ENCODE results near the gene PRPF40A.

Gene PRPF40A

DNA sequence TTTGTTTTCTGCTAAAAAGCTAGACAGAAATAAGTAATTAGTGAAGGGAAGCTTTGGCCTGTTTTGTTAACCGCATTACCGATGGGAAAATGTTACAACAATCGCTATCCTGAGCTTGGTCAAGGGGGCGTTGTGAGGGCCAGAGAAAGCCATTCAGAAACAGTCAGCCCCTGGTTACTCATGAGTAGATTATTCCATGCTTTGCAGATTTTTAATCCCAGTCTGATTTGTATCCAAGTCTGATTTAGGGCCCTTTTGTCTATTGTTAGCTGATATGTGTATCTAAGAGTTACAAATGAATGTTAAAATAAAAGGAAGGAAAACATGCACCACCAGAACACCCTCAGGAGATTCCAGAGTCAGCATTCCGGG is 99.1 kb downstream of the PRPF40A start:
- H3K27ac ChIP-seq (ENCODE audit: low read depth, low read length): no peak overlapping the region
- no peaks in the 10 kb centered on the region for H3K4me1 ChIP-seq (ENCODE audit: control insufficient read depth, insufficient read depth, low read length)
- H3K4me3 ChIP-seq (ENCODE audit: low read depth, low read length): no peak overlapping the region
- H3K36me3 ChIP-seq (ENCODE audit: control insufficient read depth, insufficient read depth, low read length): peaks cover 81% of the 10 kb centered on the region
- H3K9ac ChIP-seq (ENCODE audit: low read depth, low read length): no peak overlapping the region
- no peaks in the 10 kb centered on the region for H3K27me3 ChIP-seq (ENCODE audit: control insufficient read depth, insufficient read depth, low read length)
- H3K9me3 ChIP-seq (ENCODE audit: control insufficient read depth, insufficient read depth, low read length): no peaks in the 10 kb centered on the region

DNA sequence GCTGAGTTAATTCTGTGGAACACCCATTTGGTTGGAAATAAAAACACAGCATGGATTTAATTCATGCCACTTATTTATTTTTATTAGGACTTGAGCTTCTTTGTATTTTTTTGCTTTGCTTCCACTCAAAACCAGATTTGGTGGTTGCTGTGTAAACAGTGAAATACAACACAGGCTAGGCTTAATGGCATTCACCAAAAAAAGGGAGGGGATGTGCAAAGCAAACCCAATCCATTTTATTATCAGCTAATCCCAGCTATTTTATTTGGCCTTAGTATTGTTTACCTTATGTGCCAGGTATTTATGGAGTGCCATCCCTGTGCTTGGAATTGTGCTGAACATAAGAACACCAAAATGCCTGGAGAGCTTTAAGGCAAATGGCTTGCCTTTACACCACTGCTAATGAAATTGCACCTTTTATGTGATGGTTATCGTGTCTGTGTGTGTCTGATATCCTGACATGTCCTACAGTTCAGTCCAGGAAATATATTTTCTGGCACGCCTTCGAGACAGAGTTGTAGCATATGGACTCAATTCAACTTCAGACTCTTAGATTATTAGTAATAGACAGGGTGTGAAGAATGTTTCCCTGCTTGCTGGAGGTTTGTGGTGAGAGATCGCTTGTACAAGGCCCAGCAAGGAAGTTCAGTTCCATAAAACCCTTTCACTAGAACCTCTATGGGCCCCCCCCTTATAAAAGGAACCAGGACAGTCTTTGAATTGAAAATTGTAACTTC is 99.6 kb downstream of the PRPF40A start:
- H3K9me3 ChIP-seq (ENCODE audit: control insufficient read depth, insufficient read depth, low read length): no peaks in the 10 kb centered on the region
- H3K4me1 ChIP-seq (ENCODE audit: control insufficient read depth, insufficient read depth, low read length): no peaks in the 10 kb centered on the region
- H3K9ac ChIP-seq (ENCODE audit: low read depth, low read length): no peak overlapping the region
- no peaks in the 10 kb centered on the region for H3K27me3 ChIP-seq (ENCODE audit: control insufficient read depth, insufficient read depth, low read length)
- H3K27ac ChIP-seq (ENCODE audit: low read depth, low read length): no peak overlapping the region
- peaks cover 81% of the 10 kb centered on the region for H3K36me3 ChIP-seq (ENCODE audit: control insufficient read depth, insufficient read depth, low read length)
- H3K4me3 ChIP-seq (ENCODE audit: low read depth, low read length): no peak overlapping the region

DNA sequence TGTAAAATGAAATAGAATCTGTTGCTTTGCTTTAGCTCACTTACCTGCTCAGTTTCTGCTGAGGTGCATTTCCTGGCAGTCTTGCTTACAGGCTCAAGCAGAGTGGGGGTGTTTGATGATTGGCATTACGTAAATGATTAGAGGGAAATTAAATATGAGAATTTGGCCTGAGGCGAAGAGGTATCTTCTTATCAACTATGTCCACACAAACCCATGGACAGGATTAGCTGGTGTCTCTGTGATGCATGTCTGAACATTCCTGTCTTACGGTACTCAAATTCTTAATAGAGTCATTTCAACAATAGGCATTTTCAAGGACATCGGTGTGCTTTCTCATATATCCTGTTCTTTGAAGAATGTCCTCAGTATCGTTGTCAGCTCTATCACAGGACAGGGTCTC is 102.1 kb downstream of the PRPF40A start:
- no peak overlapping the region for H3K9ac ChIP-seq (ENCODE audit: low read depth, low read length)
- H3K36me3 ChIP-seq (ENCODE audit: control insufficient read depth, insufficient read depth, low read length): peaks cover 66% of the 10 kb centered on the region
- no peaks in the 10 kb centered on the region for H3K9me3 ChIP-seq (ENCODE audit: control insufficient read depth, insufficient read depth, low read length)
- no peak overlapping the region for H3K4me3 ChIP-seq (ENCODE audit: low read depth, low read length)
- no peaks in the 10 kb centered on the region for H3K4me1 ChIP-seq (ENCODE audit: control insufficient read depth, insufficient read depth, low read length)
- no peak overlapping the region for H3K27ac ChIP-seq (ENCODE audit: low read depth, low read length)
- no peaks in the 10 kb centered on the region for H3K27me3 ChIP-seq (ENCODE audit: control insufficient read depth, insufficient read depth, low read length)

DNA sequence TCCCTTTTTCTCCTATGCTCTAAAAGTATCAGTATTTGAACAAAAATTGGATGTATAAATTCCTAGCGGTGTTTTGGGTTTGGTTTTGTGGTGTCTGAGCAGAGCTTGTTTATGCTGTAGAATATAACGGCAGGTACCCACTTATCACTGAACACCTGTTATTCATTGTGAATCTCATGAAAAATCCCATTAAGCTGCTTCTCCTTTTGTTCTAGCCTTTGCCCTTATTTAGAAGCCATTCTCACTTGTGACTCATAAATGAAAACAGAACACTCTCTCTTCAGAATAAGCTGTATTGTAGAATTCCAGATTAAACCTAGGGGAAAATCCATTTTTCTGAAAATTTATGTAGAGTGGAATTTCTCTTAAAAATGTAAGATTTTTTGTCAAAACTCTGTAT is 104.0 kb downstream of the PRPF40A start:
- no peak overlapping the region for H3K4me3 ChIP-seq (ENCODE audit: low read depth, low read length)
- H3K27ac ChIP-seq (ENCODE audit: low read depth, low read length): no peak overlapping the region
- peaks cover 55% of the 10 kb centered on the region for H3K36me3 ChIP-seq (ENCODE audit: control insufficient read depth, insufficient read depth, low read length)
- H3K4me1 ChIP-seq (ENCODE audit: control insufficient read depth, insufficient read depth, low read length): no peaks in the 10 kb centered on the region
- no peak overlapping the region for H3K9ac ChIP-seq (ENCODE audit: low read depth, low read length)
- H3K9me3 ChIP-seq (ENCODE audit: control insufficient read depth, insufficient read depth, low read length): no peaks in the 10 kb centered on the region
- no peaks in the 10 kb centered on the region for H3K27me3 ChIP-seq (ENCODE audit: control insufficient read depth, insufficient read depth, low read length)

DNA sequence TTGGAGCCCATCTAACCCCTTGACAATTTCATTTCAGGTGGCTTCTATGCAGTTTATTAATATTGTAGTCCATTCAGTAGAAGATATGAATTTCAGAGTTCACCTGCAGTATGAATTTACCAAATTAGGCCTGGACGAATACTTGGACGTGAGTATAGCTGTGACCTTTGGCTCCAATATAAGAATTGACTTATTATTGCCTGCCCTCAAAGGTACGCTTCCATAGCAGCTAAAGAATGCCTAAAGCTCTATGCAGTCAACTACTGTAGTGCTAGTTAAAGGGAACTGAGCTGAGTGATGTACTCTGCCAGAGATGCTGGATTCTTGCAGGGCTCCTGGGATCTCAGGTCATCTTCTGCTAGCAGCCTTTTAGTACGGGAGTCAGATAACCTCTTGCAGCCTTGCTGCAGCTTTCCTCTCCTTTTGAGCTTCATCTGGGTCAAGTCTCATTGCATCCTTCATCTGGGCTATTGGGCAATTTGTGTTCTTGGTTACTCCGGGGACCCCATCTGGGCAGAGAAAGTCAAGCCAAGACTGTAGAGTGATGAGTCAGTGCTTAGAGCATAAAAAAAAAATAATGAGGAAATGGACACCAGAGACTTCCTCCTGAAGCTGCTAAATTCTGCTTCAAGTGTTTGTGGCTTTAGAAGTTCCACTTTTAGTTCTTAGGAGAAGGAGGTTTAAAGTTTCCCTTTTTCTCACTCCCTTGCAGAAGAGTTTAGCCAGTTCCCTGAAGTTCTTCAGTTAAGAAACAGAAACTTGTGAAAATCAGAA is 105.6 kb downstream of the PRPF40A start:
- Histone ChIP-seq H3K4me1 (ENCODE audit: control insufficient read depth, insufficient read depth, low read length) (no peaks in the 10 kb centered on the region), H3K9ac (ENCODE audit: low read depth, low read length) (no peak overlapping the region), H3K36me3 (ENCODE audit: control insufficient read depth, insufficient read depth, low read length) (peaks cover 46% of the 10 kb centered on the region), H3K27ac (ENCODE audit: low read depth, low read length) (no peak overlapping the region), H3K4me3 (ENCODE audit: low read depth, low read length) (no peak overlapping the region), H3K9me3 (ENCODE audit: control insufficient read depth, insufficient read depth, low read length) (no peaks in the 10 kb centered on the region), H3K27me3 (ENCODE audit: control insufficient read depth, insufficient read depth, low read length) (no peaks in the 10 kb centered on the region)

DNA sequence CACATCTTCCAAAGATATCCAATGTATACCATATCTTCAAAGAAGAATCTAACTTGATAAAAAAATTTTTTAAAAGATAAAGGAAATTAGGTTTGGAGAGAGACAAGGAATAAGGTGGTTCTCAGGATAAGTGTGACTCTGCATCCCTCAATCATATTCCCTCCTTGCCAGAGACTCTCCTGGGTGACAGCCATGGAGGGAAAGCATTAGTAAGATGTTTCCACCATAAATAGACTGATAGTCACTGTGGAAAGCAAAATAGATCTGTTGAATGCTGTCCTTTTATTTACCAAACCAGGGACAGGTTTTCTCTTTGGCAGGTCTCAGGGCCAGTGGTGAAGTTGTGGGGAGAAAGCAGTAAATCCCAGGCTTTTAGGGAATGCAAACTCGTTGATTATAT is 107.6 kb downstream of the PRPF40A start:
- no peak overlapping the region for H3K9ac ChIP-seq (ENCODE audit: low read depth, low read length)
- no peaks in the 10 kb centered on the region for H3K9me3 ChIP-seq (ENCODE audit: control insufficient read depth, insufficient read depth, low read length)
- H3K4me1 ChIP-seq (ENCODE audit: control insufficient read depth, insufficient read depth, low read length): no peaks in the 10 kb centered on the region
- H3K27ac ChIP-seq (ENCODE audit: low read depth, low read length): no peak overlapping the region
- H3K27me3 ChIP-seq (ENCODE audit: control insufficient read depth, insufficient read depth, low read length): no peaks in the 10 kb centered on the region
- peaks cover 29% of the 10 kb centered on the region for H3K36me3 ChIP-seq (ENCODE audit: control insufficient read depth, insufficient read depth, low read length)
- no peak overlapping the region for H3K4me3 ChIP-seq (ENCODE audit: low read depth, low read length)

DNA sequence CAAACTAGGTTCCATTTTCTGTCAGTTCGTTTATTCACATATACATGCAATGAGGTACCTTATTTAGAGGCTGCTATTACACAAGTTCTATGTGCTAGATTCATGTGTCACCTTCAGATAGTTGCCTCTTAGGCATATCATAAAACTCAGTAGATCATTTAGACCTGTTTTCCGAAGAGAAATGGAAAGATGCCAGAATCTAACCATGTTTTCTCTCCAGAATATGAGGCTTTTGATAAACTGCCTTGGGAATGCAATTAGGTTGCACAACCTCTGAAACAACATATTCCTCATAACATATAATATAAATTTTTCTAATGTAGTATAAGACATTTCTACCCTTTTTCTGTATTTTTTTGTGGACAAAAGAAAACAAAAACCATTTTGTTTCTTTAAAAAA is 108.1 kb downstream of the PRPF40A start:
- peaks cover 27% of the 10 kb centered on the region for H3K36me3 ChIP-seq (ENCODE audit: control insufficient read depth, insufficient read depth, low read length)
- H3K9me3 ChIP-seq (ENCODE audit: control insufficient read depth, insufficient read depth, low read length): no peaks in the 10 kb centered on the region
- no peaks in the 10 kb centered on the region for H3K4me1 ChIP-seq (ENCODE audit: control insufficient read depth, insufficient read depth, low read length)
- no peaks in the 10 kb centered on the region for H3K27me3 ChIP-seq (ENCODE audit: control insufficient read depth, insufficient read depth, low read length)
- no peak overlapping the region for H3K4me3 ChIP-seq (ENCODE audit: low read depth, low read length)
- H3K27ac ChIP-seq (ENCODE audit: low read depth, low read length): no peak overlapping the region
- H3K9ac ChIP-seq (ENCODE audit: low read depth, low read length): no peak overlapping the region

DNA sequence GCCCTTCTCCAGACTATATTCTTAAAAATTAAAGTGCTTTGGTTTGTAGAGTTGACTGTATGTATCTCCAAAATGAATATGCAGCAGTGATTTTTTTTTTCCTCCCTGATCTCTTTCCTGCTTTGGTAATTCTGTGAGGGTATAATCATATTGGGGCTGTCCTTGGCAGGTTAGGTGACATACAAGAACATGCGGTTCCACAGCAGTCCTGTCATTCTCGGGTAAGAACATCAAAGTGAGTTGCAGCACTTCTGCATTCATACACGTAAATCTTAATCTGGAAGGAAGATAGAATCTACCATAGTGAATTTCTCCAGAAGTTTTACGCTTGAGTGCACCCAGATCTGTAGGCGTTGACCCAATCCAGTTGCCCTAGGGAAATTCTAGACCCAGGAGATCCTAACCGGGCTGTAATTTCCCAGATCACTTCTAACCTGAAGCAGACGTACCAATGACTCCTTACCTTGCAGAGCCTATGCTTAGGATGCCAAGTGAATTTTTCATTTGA is 109.4 kb downstream of the PRPF40A start:
- Histone ChIP-seq H3K9ac (ENCODE audit: low read depth, low read length) (no peak overlapping the region), H3K4me3 (ENCODE audit: low read depth, low read length) (no peak overlapping the region), H3K36me3 (ENCODE audit: control insufficient read depth, insufficient read depth, low read length) (peaks cover 21% of the 10 kb centered on the region; the same call in 1 of the 2 replicates), H3K27me3 (ENCODE audit: control insufficient read depth, insufficient read depth, low read length) (no peaks in the 10 kb centered on the region), H3K27ac (ENCODE audit: low read depth, low read length) (no peak overlapping the region), H3K4me1 (ENCODE audit: control insufficient read depth, insufficient read depth, low read length) (no peaks in the 10 kb centered on the region), H3K9me3 (ENCODE audit: control insufficient read depth, insufficient read depth, low read length) (no peaks in the 10 kb centered on the region)

DNA sequence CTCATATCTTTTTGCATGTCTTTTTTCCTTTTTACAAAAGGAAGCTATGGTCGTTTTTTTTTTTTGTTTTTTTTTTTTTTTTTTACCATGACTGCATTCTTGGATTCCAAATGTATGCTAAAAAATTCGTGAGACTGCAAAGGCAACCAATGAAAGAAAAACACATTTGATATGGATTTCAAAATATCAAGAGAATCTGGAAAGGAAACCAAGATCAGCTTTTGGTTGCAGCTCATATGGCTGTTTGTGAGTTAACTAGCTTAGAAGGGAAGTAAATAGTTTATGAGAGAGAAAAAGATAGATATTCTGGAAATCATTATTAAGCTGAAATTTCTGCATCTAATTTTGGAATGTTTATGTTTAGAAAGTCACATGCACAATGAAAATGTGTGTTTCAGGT is 110.3 kb downstream of the PRPF40A start:
- no peaks in the 10 kb centered on the region for H3K4me1 ChIP-seq (ENCODE audit: control insufficient read depth, insufficient read depth, low read length)
- no peaks in the 10 kb centered on the region for H3K27me3 ChIP-seq (ENCODE audit: control insufficient read depth, insufficient read depth, low read length)
- no peak overlapping the region for H3K9ac ChIP-seq (ENCODE audit: low read depth, low read length)
- H3K9me3 ChIP-seq (ENCODE audit: control insufficient read depth, insufficient read depth, low read length): no peaks in the 10 kb centered on the region
- peaks cover 23% of the 10 kb centered on the region; the same call in 1 of the 2 replicates for H3K36me3 ChIP-seq (ENCODE audit: control insufficient read depth, insufficient read depth, low read length)
- no peak overlapping the region for H3K27ac ChIP-seq (ENCODE audit: low read depth, low read length)
- H3K4me3 ChIP-seq (ENCODE audit: low read depth, low read length): no peak overlapping the region

DNA sequence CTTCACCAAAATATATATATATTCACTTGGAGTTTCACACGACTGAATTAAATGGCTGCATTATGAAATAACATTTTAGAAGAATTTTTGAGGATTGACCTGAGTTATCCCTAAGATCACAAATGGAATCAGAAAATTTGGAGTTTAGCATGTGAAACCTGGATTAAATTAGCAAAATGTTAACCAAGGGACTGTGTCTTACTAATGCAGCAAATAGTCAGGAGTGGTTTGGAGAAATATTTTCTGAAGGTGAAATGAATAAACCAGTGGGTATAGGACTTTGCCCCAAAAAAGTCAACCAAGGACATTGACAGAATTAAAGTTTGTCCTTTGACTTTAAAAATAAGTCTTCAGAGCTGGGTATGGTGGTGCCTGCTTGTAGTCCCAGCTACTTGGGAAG is 111.2 kb downstream of the PRPF40A start:
- Histone ChIP-seq H3K4me3 (ENCODE audit: low read depth, low read length) (no peak overlapping the region), H3K36me3 (ENCODE audit: control insufficient read depth, insufficient read depth, low read length) (peaks cover 18% of the 10 kb centered on the region; the same call in 1 of the 2 replicates), H3K9me3 (ENCODE audit: control insufficient read depth, insufficient read depth, low read length) (no peaks in the 10 kb centered on the region), H3K9ac (ENCODE audit: low read depth, low read length) (no peak overlapping the region), H3K27ac (ENCODE audit: low read depth, low read length) (no peak overlapping the region), H3K27me3 (ENCODE audit: control insufficient read depth, insufficient read depth, low read length) (no peaks in the 10 kb centered on the region), H3K4me1 (ENCODE audit: control insufficient read depth, insufficient read depth, low read length) (no peaks in the 10 kb centered on the region)

DNA sequence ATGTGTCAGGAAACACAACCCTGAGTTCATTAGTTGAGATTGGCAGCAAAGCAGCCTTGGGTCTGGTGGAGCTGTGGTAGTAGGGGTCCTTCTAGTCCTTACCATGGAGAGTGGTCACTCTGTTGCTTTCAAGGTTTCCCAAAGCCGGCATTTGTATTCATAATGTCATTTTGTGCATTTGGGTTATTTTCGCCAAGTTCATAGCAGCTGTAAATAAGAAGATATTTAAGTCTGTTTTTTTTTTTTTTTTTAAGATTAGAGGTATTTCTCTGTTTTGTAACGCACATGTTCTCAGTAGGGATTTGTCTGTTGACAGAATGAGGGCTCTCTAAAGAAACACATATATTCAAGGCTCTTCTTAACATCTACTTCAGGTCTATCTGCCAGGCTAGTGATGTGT is 114.1 kb downstream of the PRPF40A start:
- Histone ChIP-seq H3K27ac (ENCODE audit: low read depth, low read length) (no peak overlapping the region), H3K4me3 (ENCODE audit: low read depth, low read length) (no peak overlapping the region), H3K4me1 (ENCODE audit: control insufficient read depth, insufficient read depth, low read length) (0 out of 2 replicates have a peak, but pooled peaks cover 4% of the 10 kb centered on the region), H3K9ac (ENCODE audit: low read depth, low read length) (no peak overlapping the region), H3K36me3 (ENCODE audit: control insufficient read depth, insufficient read depth, low read length) (0 out of 2 replicates have a peak, but pooled peaks cover 11% of the 10 kb centered on the region), H3K27me3 (ENCODE audit: control insufficient read depth, insufficient read depth, low read length) (no peaks in the 10 kb centered on the region), H3K9me3 (ENCODE audit: control insufficient read depth, insufficient read depth, low read length) (no peaks in the 10 kb centered on the region)

Data from HUES48 (cell line).